ENCODE measurements around the gene RABGAP1L. TPM values are rescaled to one million over a fixed set of nuclear protein-coding genes. Genes with fewer than 3 reads are reported as not detected.
A peak's percentile ranks its signal among the peaks of the same experiment; 100 is the strongest.
"Not testable (repeated sequence)": the region's sequence is repeated elsewhere in the genome, so short reads cannot be mapped to it uniquely, and the experiment has no call there.

Gene RABGAP1L
- total RNA-seq, 4 donors from 2014 or later = 31.2 to 115 (median 62.5) TPM

DNA sequence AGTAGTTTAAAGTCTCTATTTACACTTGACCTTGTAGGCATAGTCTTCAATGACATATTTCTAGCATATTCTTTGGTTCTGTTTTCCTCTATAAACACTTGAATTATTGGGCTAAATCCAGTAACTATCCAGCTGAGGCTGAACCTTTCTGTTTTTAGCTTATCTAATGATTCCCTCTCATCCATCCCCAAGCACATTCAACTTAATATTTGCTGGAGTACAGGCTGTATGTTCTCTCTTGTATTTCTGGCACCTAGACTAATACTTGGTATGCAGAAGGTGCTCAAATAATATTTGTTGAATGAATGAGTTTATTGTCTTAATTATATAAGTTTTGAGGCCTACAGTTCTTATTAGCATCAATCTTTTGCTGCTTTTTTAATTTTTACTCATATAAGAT is 88.7 kb downstream of the RABGAP1L start:
- Histone ChIP-seq H3K27ac (no peak overlapping the region), H3K27me3 (no peaks in the 10 kb centered on the region), H3K36me3 (peaks cover 0 to 49% of the 10 kb centered on the region in 2 donors), H3K4me3 (no peak overlapping the region), H3K9me3 (no peaks in the 10 kb centered on the region), H3K4me1 (peaks cover 0 to 11% (median 0%) of the 10 kb centered on the region in 3 donors)
- ATAC-seq = no peak
- TF ChIP-seq EP300 (IDR thresholded peaks at IDR 0.05) (no peak), POLR2A (IDR thresholded peaks at IDR 0.05) (no peak), CTCF (IDR thresholded peaks at IDR 0.05) (no peak), POLR2AphosphoS5 (IDR thresholded peaks at IDR 0.05) (no peak)

GRCh38 chr1:174256386-174256785 is 97.1 kb downstream of the RABGAP1L start:
- H3K4me1 ChIP-seq, H3K27ac ChIP-seq, ATAC-seq, H3K4me3 ChIP-seq, H3K9me3 ChIP-seq, H3K27me3 ChIP-seq: not testable (repeated sequence)
- 80 to 98% methylated on average over 1 to 14 of the region's 14 CpGs for WGBS, 2 donors (ENCODE audit: low coverage in 1 of 2)
- H3K36me3 ChIP-seq = peaks cover 0 to 29% of the 10 kb centered on the region in 2 donors

- 71 to 73% methylated on average over 1 of the region's 1 CpG for WGBS, 2 donors (ENCODE audit: low coverage in 1 of 2)
- no peak for ATAC-seq
- no peaks in the 10 kb centered on the region for H3K27me3 ChIP-seq
- no peak overlapping the region for H3K27ac ChIP-seq
- peaks cover 0 to 12% of the 10 kb centered on the region in 2 donors for H3K36me3 ChIP-seq
- no peak overlapping the region for H3K4me3 ChIP-seq
- H3K9me3 ChIP-seq = no peaks in the 10 kb centered on the region
- peak in 3 of 4 experiments; percentile 22 to 46 (median 24) for TF ChIP-seq CTCF (IDR thresholded peaks at IDR 0.05)
- no peak for TF ChIP-seq POLR2A (IDR thresholded peaks at IDR 0.05)
- H3K4me1 ChIP-seq = no peaks in the 10 kb centered on the region
Observed at GRCh38 chr1:174258148-174258550, 98.8 kb downstream of the RABGAP1L start.

DNA sequence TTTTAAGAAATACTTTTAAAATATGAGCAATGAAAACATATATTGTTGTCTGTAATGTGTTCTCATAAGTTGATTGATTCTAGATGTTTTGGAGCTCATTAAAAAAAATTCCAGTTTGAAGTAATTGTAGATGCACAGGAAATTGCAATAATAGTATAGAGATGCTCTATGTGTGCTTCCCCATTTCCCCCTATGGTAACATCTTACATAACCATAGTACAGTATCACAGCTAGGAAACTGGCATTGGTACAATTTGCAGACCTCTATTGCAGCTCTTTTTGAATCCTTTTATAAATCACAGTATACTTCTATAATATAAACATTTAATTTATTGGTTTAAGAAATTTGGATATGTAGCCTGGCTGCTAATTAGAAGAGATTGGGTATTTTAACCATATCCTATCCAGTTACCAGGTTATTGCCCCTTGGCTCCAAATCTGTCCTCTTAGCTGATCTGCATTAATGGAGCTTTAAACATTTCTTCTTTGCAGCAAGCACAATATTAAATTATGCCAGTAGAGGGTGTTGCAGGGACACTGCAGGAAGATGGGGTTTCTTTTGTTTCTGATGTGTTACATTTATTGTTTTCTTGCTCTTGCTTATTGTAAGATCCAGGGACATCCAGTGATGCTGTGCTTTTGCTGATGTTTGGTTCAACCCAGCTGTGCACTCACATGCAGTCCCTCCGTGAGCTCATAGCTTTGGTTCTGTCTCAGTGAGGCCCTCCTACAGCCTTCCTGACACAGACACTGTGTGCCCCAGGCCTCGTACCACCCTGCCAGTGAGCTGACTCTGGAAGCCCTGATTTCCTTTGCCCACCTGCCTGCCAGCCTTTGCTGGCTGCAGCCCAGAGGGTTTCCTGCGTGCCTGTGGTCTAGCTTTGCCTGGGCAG is 103.3 kb downstream of the RABGAP1L start:
- Histone ChIP-seq H3K4me1 (peaks cover 0 to 8% (median 0%) of the 10 kb centered on the region in 3 donors), H3K36me3 (no peaks in the 10 kb centered on the region), H3K4me3 (no peak overlapping the region), H3K27ac (no peak overlapping the region), H3K9me3 (no peaks in the 10 kb centered on the region), H3K27me3 (no peaks in the 10 kb centered on the region)
- no peak for TF ChIP-seq POLR2A (IDR thresholded peaks at IDR 0.05)
- TF ChIP-seq CTCF (IDR thresholded peaks at IDR 0.05) = peak; percentile 51 to 72 (median 59)
- TF ChIP-seq EP300 (IDR thresholded peaks at IDR 0.05) = no peak
- no peak for TF ChIP-seq POLR2AphosphoS5 (IDR thresholded peaks at IDR 0.05)
- 50 to 71% methylated on average over 1 of the region's 3 CpGs for WGBS, 2 donors (ENCODE audit: low coverage in 1 of 2)
- no peak for ATAC-seq

GRCh38 chr1:174265282-174265681 is 106.0 kb downstream of the RABGAP1L start:
- no peak for ATAC-seq
- no peak for TF ChIP-seq CTCF (IDR thresholded peaks at IDR 0.05)
- TF ChIP-seq EP300 (IDR thresholded peaks at IDR 0.05) = no peak
- H3K27me3 ChIP-seq = no peaks in the 10 kb centered on the region
- H3K27ac ChIP-seq = no peak overlapping the region
- peaks cover 0 to 8% (median 0%) of the 10 kb centered on the region in 3 donors for H3K4me1 ChIP-seq
- H3K4me3 ChIP-seq = no peak overlapping the region
- H3K9me3 ChIP-seq = no peaks in the 10 kb centered on the region
- H3K36me3 ChIP-seq = peaks cover 0 to 4% of the 10 kb centered on the region in 2 donors

Measured in gastroesophageal sphincter (tissue), 4 donors.